Glutamatergic neuron (in vitro differentiated cells): Measurements from ENCODE around the gene FPGS. TPM values are rescaled to one million over a fixed set of nuclear protein-coding genes. Genes with fewer than 3 reads are reported as not detected.

Experiments
- DNase-seq: peaks from one replicate; pipeline ENCODE4 v3.0.0; 2022
- H3K27ac Mint-ChIP-seq: one replicate; pipeline ENCODE4 v1.8.0; 2020; ENCODE audit warnings: mild to moderate bottlenecking, mixed read lengths, inconsistent platforms; ENCODE audit not compliant: unreplicated experiment
- H3K27me3 Mint-ChIP-seq: one replicate; pipeline ENCODE4 v1.8.0; 2020; ENCODE audit warnings: mild to moderate bottlenecking, moderate library complexity, mixed read lengths, inconsistent platforms; ENCODE audit not compliant: unreplicated experiment
- H3K36me3 Mint-ChIP-seq: one replicate; pipeline ENCODE4 v1.8.0; 2020; ENCODE audit warnings: mild to moderate bottlenecking, mixed read lengths, inconsistent platforms; ENCODE audit not compliant: unreplicated experiment
- H3K4me1 Mint-ChIP-seq: one replicate; pipeline ENCODE4 v1.8.0; 2020; ENCODE audit warnings: mild to moderate bottlenecking, low read depth, mixed read lengths, inconsistent platforms; ENCODE audit not compliant: unreplicated experiment
- H3K4me3 Mint-ChIP-seq: one replicate; pipeline ENCODE4 v1.8.0; 2020; ENCODE audit warnings: mild to moderate bottlenecking, mixed read lengths, inconsistent platforms; ENCODE audit not compliant: unreplicated experiment
- H3K9me3 Mint-ChIP-seq: one replicate; pipeline ENCODE4 v1.8.0; 2020; ENCODE audit warnings: mild to moderate bottlenecking, moderate library complexity, mixed read lengths, inconsistent platforms; ENCODE audit not compliant: unreplicated experiment
- total RNA-seq: library from RNA; stranded (reverse); fragmentation: NEBNext Ultra II Directional; extraction: Animal tissue kit (Norgen Biotek cat#: 25700); gene quantifications from one replicate; pipeline ENCODE4 v1.2.1, GENCODE V29; 2021; ENCODE audit not compliant: unreplicated experiment
- TF ChIP-seq, protein P1 (sequence below): fragments of 200-600 bp; sonication (generic); IDR thresholded peaks from one replicate; pipeline ENCODE4 v1.5.0; 2021; ENCODE audit not compliant: partially characterized antibody, unreplicated experiment

The FPGS gene
- total RNA-seq, 1 donor from 2014 or later, result 44.2 TPM

DNA sequence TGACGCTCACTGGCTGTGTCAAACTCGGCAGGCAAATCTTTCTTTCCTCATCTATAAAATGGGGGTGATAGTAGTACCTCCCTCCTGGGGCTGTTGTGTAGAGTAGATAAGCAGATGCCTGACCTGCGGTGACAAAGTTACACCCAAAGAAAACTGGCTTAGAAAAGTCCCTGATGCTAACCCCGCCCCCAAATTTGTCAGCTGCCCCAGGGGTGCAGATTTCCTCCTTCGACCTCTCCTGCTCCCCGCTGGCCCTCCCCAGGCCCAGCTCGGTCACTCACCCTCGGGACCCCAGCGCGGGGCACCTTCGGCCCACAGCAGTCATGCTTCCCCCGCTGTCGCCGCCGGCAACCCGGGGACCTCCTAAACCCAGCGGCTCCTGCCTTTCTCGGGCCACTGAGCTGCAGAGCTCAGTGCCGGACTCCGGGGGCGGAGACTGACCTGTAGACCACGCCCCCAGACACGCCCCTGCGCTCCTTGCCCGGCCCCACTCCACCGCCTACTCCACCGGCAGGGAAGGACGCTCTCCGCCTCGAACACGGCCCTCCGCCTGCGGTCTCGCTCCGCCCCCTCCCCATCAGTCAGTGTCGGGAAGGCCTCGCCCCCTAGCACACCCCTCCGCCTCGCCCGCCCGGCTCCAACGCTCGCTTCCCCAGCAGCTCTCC lies 31.6 kb upstream of the FPGS start:
- TF ChIP-seq, protein P1, sequence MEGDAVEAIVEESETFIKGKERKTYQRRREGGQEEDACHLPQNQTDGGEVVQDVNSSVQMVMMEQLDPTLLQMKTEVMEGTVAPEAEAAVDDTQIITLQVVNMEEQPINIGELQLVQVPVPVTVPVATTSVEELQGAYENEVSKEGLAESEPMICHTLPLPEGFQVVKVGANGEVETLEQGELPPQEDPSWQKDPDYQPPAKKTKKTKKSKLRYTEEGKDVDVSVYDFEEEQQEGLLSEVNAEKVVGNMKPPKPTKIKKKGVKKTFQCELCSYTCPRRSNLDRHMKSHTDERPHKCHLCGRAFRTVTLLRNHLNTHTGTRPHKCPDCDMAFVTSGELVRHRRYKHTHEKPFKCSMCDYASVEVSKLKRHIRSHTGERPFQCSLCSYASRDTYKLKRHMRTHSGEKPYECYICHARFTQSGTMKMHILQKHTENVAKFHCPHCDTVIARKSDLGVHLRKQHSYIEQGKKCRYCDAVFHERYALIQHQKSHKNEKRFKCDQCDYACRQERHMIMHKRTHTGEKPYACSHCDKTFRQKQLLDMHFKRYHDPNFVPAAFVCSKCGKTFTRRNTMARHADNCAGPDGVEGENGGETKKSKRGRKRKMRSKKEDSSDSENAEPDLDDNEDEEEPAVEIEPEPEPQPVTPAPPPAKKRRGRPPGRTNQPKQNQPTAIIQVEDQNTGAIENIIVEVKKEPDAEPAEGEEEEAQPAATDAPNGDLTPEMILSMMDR, result no peak
- H3K4me3 Mint-ChIP-seq, result peak overlapping the region; percentile 76
- peaks cover 9% of the 10 kb centered on the region for H3K27me3 Mint-ChIP-seq
- H3K27ac Mint-ChIP-seq, result no peak overlapping the region
- no peaks in the 10 kb centered on the region for H3K36me3 Mint-ChIP-seq
- peak; percentile 99 for DNase-seq
- peaks cover 8% of the 10 kb centered on the region for H3K9me3 Mint-ChIP-seq
- H3K4me1 Mint-ChIP-seq, result peaks cover 22% of the 10 kb centered on the region

DNA sequence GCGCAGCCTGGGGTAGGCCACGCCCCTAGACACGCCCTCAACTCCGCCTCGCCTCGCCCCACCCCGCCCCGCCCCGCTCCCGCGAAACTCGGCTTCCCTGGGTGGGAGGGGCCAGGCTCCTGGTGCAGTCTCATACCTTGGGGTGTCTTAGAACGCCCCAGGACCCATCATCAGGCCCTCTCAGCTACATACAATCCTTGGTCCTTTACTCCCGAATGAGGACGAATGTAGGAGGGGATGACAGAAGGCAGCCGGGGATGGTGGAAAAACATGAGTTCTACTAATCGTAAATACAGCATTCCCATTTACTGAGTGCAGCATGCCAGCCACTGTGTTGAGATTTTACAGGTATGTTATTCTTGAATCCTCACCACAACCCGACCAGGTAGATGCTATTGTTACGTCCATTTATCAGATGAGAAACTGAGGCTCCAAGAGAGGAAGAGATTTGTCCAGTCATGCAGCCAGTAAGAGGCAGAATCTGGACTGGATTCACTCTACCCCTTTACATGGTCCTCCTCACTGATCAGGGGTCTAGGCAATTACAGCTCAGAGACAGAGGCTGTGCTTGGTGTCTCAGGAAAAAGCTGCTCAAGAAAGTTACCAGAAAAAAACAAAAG lies 31.0 kb upstream of the FPGS start:
- DNase-seq, result no peak
- TF ChIP-seq, protein P1, result no peak
- peaks cover 5% of the 10 kb centered on the region for H3K9me3 Mint-ChIP-seq
- peaks cover 5% of the 10 kb centered on the region for H3K27me3 Mint-ChIP-seq
- H3K36me3 Mint-ChIP-seq, result no peaks in the 10 kb centered on the region
- H3K27ac Mint-ChIP-seq, result no peak overlapping the region
- H3K4me1 Mint-ChIP-seq, result peaks cover 18% of the 10 kb centered on the region
- peak overlapping the region; percentile 76 for H3K4me3 Mint-ChIP-seq

DNA sequence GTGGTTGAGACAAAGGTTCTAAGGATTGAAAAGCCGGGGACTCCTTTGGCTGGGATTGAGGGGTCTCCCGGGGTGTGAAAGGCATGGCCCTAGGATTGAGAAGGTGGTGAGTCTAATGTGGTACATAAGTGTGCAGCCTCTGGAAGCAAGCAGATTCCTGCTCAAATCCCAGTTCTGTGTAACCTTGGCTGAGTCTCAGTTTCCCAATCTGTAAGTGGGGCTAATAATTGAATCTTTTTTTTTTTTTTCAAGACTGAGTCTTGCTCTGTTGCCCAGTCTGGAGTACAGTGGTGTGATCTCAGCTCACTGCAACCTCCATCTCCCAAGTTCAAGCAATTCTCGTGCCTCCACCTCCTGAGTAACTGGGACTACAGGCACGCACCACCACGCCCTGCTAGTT lies 30.1 kb upstream of the FPGS start:
- Mint-ChIP-seq H3K4me3 (no peak overlapping the region), H3K36me3 (no peaks in the 10 kb centered on the region), H3K27me3 (peaks cover 5% of the 10 kb centered on the region), H3K9me3 (peaks cover 7% of the 10 kb centered on the region), H3K4me1 (peaks cover 16% of the 10 kb centered on the region), H3K27ac (no peak overlapping the region)
- TF ChIP-seq, protein P1, result no peak
- no peak for DNase-seq

DNA sequence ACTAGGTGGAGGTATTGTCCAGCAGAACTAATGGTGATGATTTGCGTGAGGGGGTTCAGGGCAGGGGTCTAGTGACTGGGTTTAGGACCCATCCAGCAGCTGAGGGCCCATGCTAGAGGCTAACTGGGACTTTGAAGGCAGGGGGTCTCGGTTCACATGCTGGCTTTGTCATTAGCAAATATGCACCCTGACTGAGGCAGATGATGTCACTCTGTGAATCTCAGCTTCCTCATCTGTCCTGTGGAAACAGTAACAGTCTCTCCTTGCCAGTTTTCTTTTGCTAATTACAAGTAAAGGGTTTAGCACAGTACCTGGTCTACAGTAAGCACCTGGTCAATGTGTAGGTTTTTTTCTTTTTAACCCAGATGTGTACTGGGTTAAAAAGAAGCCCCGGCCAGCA lies 29.4 kb upstream of the FPGS start:
- no peak for DNase-seq
- peaks cover 9% of the 10 kb centered on the region for H3K9me3 Mint-ChIP-seq
- H3K4me1 Mint-ChIP-seq, result peaks cover 16% of the 10 kb centered on the region
- TF ChIP-seq, protein P1, result no peak
- peaks cover 5% of the 10 kb centered on the region for H3K27me3 Mint-ChIP-seq
- no peak overlapping the region for H3K4me3 Mint-ChIP-seq
- H3K36me3 Mint-ChIP-seq, result no peaks in the 10 kb centered on the region
- H3K27ac Mint-ChIP-seq, result no peak overlapping the region

DNA sequence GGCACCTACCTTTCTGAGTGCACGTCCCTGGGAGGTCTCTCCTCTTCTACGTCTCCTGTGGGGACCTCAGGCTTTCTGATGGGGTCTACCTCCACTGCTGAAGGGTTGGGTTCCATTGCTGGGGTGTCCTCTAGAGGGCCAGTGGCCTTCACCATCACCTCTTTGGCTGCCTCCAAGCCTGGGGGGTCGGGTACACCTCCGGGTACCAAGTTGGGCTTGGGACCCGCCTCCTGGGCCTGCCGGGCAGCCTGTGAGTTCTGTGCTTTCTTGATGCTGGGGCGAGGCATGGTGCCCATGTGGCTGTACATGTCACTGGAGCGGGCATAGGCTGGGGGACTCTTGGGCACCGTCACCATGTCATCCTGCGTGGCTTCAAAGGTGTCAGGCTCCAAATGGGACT lies 28.7 kb upstream of the FPGS start:
- Mint-ChIP-seq H3K9me3 (peaks cover 7% of the 10 kb centered on the region), H3K4me3 (no peak overlapping the region), H3K27ac (no peak overlapping the region), H3K27me3 (peaks cover 2% of the 10 kb centered on the region), H3K36me3 (no peaks in the 10 kb centered on the region), H3K4me1 (peaks cover 12% of the 10 kb centered on the region)
- TF ChIP-seq, protein P1, result no peak
- DNase-seq, result no peak
